RPMI7951 (cell line): ENCODE results near the gene OAT. TPM values are rescaled to one million over a fixed set of nuclear protein-coding genes. Genes with fewer than 3 reads are reported as not detected.

ENCODE experiments used
- DNase-seq: peaks from one replicate; pipeline ENCODE4 v3.0.0-alpha.2; 2012; ENCODE audit warnings: low read depth
- total RNA-seq: library from RNA; depleted of rRNA; stranded (reverse); fragments of >200 nt; shearing (Covaris generic); gene quantifications from 2 replicates; pipeline ENCODE4 v1.2.3, GENCODE V29; 2014

Gene OAT
- total RNA-seq, 1 experiment from 2014 or later: 187 TPM

DNA sequence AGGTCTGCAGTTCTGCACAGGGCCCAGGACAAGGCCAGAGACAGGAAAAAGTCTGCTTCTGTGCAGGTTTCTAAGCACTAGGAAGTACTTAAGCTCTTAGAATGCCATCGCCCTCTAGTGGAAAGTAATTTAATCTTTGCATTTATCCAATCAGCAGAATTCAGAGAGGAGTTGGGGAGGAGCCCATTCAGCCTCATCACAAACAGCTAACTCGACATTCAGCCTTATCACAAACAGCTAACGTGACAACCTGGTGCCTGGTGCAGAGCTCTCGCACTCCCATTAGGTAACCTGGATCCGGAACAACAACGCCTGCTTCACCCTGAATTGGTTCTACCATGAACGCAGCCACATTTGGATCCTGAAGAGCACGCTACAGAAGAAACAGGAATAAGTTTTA lies 15.2 kb downstream of the OAT start:
- DNase-seq: peak; percentile 80

DNA sequence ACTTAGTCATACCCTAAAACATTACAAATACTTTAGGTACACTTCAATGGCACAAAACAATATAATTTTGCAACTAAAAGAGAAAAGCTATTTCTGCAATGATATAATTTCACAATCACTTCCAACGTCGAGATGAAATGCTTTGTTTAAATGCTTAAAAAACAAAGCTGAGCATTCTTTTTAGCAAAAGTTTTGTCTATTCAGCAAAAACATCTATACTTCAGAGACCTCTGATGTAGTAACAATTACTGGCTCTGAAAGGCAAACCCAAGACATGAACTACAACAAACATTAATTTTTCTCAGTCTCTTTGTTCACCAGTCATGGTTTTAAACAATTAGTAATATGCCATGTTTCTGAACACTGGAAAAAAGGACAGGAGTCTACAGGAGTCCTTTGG lies 16.4 kb downstream of the OAT start:
- no peak for DNase-seq

DNA sequence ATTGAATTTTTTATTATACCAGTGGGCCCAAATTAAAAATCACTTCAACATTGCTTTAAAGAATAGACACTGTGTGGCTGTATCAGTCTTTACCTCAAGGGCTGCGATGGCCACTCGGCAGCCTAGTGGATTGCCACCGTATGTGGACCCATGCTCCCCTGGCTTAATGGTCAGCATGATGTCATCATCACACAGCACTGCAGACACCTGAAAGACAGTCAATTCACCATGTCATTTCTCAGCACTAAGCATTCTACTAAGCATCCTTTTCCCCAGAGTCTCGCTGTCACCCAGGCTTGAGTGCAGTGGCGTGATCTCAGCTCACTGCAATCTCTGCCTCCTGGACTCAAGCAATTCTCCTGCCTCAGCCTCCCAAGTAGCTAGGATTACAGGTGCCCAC lies 17.1 kb downstream of the OAT start:
- no peak for DNase-seq

GRCh38 chr10:124394583-124394982 lies 24.1 kb downstream of the OAT start:
- DNase-seq: peak; percentile 38

- DNase-seq: no peak
Observed at GRCh38 chr10:124392626-124393342, 25.9 kb downstream of the OAT start.

DNA sequence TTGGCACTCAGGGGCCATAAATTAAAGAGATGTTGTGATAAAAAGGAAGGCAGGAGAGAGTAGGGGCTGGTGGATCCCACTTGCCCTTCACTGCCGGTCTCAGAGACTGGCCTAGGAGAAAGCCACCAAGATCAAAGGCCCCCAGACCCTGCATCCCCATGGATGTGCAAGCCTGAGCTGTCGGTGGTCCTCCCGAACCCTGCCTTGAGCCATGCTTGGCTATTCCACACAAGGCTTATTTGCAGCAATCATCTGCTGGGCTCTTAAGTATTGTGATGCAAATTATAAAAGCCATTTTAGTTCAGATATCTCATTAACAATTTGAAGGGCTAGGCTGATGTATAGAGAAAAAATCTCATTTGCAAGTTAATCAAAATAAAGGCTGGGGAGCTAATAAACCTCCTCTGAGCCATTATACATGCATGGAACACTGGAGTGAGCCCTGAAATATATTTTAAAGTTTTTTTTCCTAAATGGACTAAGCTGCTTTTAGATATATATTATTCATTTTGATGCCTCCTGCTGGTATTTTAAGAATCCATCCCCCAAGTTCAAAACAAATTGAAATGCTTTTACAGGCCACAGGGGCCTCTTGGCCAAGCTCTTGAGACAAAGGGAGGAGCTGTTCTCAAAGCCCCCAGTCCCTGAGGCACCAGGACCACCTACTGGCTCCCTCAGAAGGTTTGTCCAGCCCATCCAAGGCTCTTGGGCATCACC lies 28.1 kb downstream of the OAT start:
- no peak for DNase-seq

GRCh38 chr10:124389613-124390361 lies 28.9 kb downstream of the OAT start:
- DNase-seq: no peak

GRCh38 chr10:124388823-124389612 lies 29.7 kb downstream of the OAT start:
- peak; percentile 79 for DNase-seq

DNA sequence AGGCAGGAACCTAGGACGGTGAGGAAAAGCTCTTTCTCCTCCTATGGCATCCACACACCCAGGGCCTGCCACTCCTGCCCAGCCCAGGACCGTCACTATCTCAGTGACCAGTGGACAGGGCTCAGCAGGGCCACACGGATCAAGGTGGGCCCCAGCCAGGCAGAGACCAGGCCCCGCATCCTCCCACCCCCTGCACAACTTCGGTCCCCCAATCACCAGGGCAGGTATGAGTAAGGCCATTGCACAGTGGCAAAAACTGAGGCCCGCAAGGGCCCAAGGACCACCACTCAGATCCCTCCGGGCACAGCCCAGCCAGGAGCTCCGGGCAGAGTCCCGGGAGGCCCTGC lies 30.3 kb downstream of the OAT start:
- DNase-seq: no peak

- DNase-seq: no peak
Observed at GRCh38 chr10:124387078-124387874, 31.4 kb downstream of the OAT start.

DNA sequence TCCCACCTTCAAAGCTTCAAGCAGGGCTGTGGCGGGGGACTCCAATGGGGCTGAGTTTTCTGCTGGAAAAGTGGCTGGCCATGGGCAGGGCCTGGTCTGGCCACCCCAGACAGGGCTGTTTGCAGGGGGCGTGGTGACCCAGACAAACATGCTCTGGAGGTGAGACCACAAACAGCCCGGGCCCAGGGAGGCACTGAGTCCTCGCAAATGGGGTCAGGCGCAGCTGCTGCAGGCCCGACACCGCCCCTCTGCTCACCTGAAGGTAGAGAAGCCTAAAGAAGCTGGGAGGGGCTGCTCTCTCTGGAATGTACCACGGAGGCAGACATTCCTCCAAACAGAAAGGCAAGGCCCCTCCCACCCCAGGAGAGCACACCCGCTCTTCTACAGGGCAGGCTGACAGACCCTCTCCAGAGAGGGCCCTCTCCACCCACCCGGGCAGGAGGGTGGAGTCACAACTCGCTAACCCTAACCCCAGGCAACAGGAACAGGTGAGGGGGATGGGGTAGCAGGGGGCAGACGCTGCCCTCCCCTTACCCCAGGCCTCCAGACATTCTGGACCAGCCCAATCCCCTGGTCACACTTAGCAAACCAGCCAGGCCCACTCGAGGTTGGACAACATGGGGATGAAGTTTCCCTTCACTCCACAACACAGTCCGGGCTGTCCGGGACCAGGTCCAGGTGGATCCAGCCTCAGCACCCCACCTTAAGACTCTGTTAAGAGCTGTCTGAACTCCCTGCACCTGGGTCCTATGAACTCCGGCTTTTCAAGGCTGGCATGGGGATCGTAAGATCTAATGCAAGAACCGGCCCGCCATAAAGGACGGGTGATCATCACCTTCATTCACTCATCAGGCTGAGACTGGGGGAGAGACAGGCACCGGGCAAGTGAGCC lies 32.3 kb downstream of the OAT start:
- no peak for DNase-seq

DNA sequence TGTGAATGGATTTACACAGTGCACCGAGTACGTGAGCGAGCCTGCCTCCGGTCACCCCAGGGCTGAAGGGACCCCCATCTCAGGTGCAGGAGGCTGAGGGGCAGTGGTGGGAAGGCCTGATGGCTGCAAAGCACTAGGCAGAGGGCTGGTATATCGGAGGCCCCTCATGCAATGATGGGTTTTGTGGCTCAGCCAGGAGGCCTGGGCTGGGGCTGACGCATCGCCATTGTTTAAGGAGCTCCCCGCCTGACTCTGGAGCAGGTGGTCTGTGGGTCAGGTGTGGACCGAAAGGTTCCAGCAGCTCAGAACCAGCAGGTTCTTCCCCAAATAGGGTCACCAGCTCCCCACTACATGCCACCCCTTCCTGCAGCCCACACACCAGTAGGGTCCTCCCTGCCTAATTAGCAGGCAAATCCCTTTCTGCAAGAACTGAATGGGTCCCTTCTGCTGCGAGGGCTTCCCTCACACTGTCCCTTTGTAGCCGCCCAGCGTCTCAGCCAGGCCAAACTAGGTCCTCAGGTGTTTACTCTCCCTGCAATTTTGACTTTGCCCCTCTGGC lies 33.0 kb downstream of the OAT start:
- no peak for DNase-seq

- no peak for DNase-seq
Observed at GRCh38 chr10:124384591-124385190, 34.0 kb downstream of the OAT start.

DNA sequence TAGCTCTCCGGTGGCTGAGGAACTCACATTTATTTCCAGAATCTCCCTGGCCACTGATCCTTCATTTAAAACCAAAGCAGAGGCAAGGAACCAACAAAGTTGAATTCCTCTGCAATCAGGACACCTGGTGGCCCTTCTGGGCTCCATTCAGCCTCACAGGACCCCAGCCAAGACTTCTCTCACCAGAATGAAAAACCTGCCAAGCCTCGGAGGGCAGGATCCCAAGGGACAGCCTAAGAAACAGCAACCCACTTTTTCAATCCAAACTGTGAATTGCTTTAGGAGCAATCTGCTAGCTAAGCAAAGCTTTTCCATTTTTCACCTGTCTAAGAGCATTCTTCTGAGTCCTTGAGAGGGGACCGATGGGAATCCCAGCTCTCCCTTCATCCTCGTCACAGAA lies 34.6 kb downstream of the OAT start:
- no peak for DNase-seq

- DNase-seq: no peak
Observed at GRCh38 chr10:124383496-124383895, 35.2 kb downstream of the OAT start.

GRCh38 chr10:124381011-124381611 lies 37.6 kb downstream of the OAT start:
- DNase-seq: peak; percentile 79

DNA sequence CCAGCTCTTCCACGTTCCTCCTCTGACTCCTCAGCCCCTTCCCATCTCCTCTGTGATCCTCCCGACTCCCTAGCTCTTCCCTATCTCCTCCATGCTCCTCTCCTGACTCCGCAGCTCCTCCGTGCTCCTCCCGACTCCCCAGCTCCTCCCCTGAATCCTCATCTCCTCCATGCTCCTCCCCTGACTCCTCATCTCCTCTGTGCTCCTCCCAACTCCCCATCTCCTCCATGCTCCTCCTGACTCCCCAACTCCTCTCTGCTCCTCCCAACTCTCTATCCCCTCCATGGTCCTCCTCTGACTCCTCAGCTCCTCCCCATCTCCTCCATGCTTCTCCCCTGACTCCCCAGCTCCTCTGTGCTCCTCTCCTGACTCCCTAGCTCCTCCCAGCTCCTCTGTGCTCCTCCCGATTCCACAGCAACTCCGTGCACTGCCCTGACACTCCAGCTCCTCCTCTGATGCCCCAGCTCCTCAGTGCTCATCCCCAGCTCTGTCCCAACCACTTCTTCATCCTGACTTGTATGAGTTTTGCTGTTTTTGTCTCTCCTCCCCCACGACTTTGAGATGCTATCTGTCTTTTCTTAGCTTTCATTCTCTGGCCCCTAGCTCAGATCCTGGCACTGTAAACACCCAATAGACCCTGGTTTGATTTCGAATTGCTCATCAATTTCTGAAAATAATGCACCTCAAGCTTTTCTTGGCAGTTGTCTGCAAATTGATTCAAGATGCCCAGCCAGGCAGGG lies 38.3 kb downstream of the OAT start:
- peak; percentile 52 for DNase-seq

GRCh38 chr10:124379609-124380193 lies 39.0 kb downstream of the OAT start:
- no peak for DNase-seq
